SK-N-SH treated with all-trans-retinoic acid at 6 μM for 48 hours (cell line): ENCODE measurements around the gene PCLO.

Source experiments
- ATAC-seq: fragments of 200-7000 bp; cut with Tn5 transposase; 3 replicates; pipeline ENCODE4 v1.9.1; 2020; ENCODE audit warnings: mild to moderate bottlenecking, moderate library complexity
- ARNTL ChIP-seq: fragments of 450-650 bp; formaldehyde crosslinking; IDR thresholded peaks from 2 replicates; pipeline ENCODE4 v1.5.0; 2020; ENCODE audit warnings: low read depth, mild to moderate bottlenecking, moderate library complexity, borderline replicate concordance
- BACH2 ChIP-seq: fragments of 250-450 bp; sonication (Bioruptor Pico); IDR thresholded peaks from 2 replicates; pipeline ENCODE4 v1.9.0; 2021; ENCODE audit warnings: mild to moderate bottlenecking, borderline replicate concordance
- CREB5 ChIP-seq: fragments of 250-450 bp; sonication (Bioruptor Pico); IDR thresholded peaks from 2 replicates; pipeline ENCODE4 v1.5.1; 2020; ENCODE audit warnings: low read depth, mild to moderate bottlenecking, moderate library complexity
- CSDC2 ChIP-seq: fragments of 250-450 bp; sonication (Bioruptor Pico); IDR thresholded peaks from 2 replicates; pipeline ENCODE4 v1.5.0; 2020; ENCODE audit warnings: mild to moderate bottlenecking, moderate library complexity
- CSRNP3 ChIP-seq: fragments of 250-450 bp; sonication (Bioruptor Pico); IDR thresholded peaks from 2 replicates; pipeline ENCODE4 v1.5.1; 2021; ENCODE audit warnings: mild to moderate bottlenecking, moderate library complexity
- ESRRG ChIP-seq: fragments of 250-450 bp; sonication (Bioruptor Pico); IDR thresholded peaks from 2 replicates; pipeline ENCODE4 v1.6.1; 2021; ENCODE audit warnings: mild to moderate bottlenecking
- GLIS3 ChIP-seq: fragments of 250-450 bp; sonication (Bioruptor Pico); IDR thresholded peaks from 2 replicates; pipeline ENCODE4 v1.5.0; 2020; ENCODE audit warnings: mild to moderate bottlenecking, moderate library complexity
- ISL1 ChIP-seq: fragments of 250-450 bp; sonication (Bioruptor Pico); IDR thresholded peaks from 2 replicates; pipeline ENCODE4 v2.1.2; 2022; ENCODE audit warnings: mild to moderate bottlenecking, moderate library complexity
- OSR1 ChIP-seq: fragments of 250-450 bp; sonication (Bioruptor Pico); IDR thresholded peaks from 2 replicates; pipeline ENCODE4 v1.8.0; 2022; ENCODE audit warnings: moderate library complexity, mild to moderate bottlenecking, inconsistent platforms
- PATZ1 ChIP-seq: fragments of 250-450 bp; sonication (Bioruptor Pico); IDR thresholded peaks from 2 replicates; pipeline ENCODE4 v1.8.0; 2020; ENCODE audit warnings: mild to moderate bottlenecking, moderate library complexity, borderline replicate concordance
- POU6F1 ChIP-seq: fragments of 250-450 bp; sonication (Bioruptor Pico); IDR thresholded peaks from 2 replicates; pipeline ENCODE4 v1.8.0; 2021; ENCODE audit warnings: low read depth, mild to moderate bottlenecking, moderate library complexity, borderline replicate concordance
- PPARA ChIP-seq: fragments of 250-450 bp; sonication (Bioruptor Pico); IDR thresholded peaks from 2 replicates; pipeline ENCODE4 v1.5.0; 2020; ENCODE audit warnings: mild to moderate bottlenecking, borderline replicate concordance
- RARB ChIP-seq: fragments of 250-450 bp; sonication (Bioruptor Pico); IDR thresholded peaks from 2 replicates; pipeline ENCODE4 v1.8.0; 2021; ENCODE audit warnings: mild to moderate bottlenecking, moderate library complexity
- SNAI2 ChIP-seq: fragments of 250-450 bp; sonication (Bioruptor Pico); IDR thresholded peaks from 2 replicates; pipeline ENCODE4 v1.5.0; 2020; ENCODE audit warnings: mild to moderate bottlenecking, moderate library complexity
- TCF4 ChIP-seq: fragments of 250-450 bp; sonication (Bioruptor Pico); IDR thresholded peaks from 2 replicates; pipeline ENCODE4 v1.8.0; 2021; ENCODE audit warnings: mild to moderate bottlenecking, moderate library complexity, borderline replicate concordance
- TSHZ2 ChIP-seq: fragments of 250-450 bp; sonication (Bioruptor Pico); IDR thresholded peaks from 2 replicates; pipeline ENCODE4 v1.5.0; 2020; ENCODE audit warnings: mild to moderate bottlenecking, moderate library complexity
- ZC3H10 ChIP-seq: fragments of 250-450 bp; sonication (Bioruptor Pico); IDR thresholded peaks from 2 replicates; pipeline ENCODE4 v1.5.1; 2021; ENCODE audit warnings: mild to moderate bottlenecking, moderate library complexity
- ZFP3 ChIP-seq: fragments of 250-450 bp; sonication (Bioruptor Pico); IDR thresholded peaks from 2 replicates; pipeline ENCODE4 v1.5.0; 2020; ENCODE audit warnings: mild to moderate bottlenecking, moderate library complexity
- ZFP30 ChIP-seq: fragments of 450-650 bp; formaldehyde crosslinking; IDR thresholded peaks from 2 replicates; pipeline ENCODE4 v1.5.0; 2022; ENCODE audit warnings: mild to moderate bottlenecking, moderate library complexity
- ZNF565 ChIP-seq: fragments of 450-650 bp; formaldehyde crosslinking; conservative IDR thresholded peaks from 2 replicates; pipeline ENCODE4 v1.5.0; 2020; ENCODE audit warnings: low read depth, mild to moderate bottlenecking, moderate library complexity
- ZNF70 ChIP-seq: fragments of 450-650 bp; formaldehyde crosslinking; IDR thresholded peaks from 2 replicates; pipeline ENCODE4 v1.5.0; 2020; ENCODE audit warnings: mild to moderate bottlenecking, moderate library complexity

Gene PCLO

GRCh38 chr7:83058667-83059066 is 104.0 kb downstream of the PCLO start (continued):
- no peak for TF ChIP-seq ARNTL (CRISPR knock-in tag)
- TF ChIP-seq ISL1 (CRISPR knock-in tag) = no peak
- no peak for TF ChIP-seq CSDC2 (CRISPR knock-in tag)
- no peak for TF ChIP-seq ZNF565 (CRISPR knock-in tag)

- no peak for ATAC-seq
- no peak for TF ChIP-seq CREB5 (CRISPR knock-in tag)
- no peak for TF ChIP-seq TCF4 (CRISPR knock-in tag)
- no peak for TF ChIP-seq ARNTL (CRISPR knock-in tag)
- no peak for TF ChIP-seq ISL1 (CRISPR knock-in tag)
- TF ChIP-seq OSR1 (CRISPR knock-in tag) = no peak
- TF ChIP-seq ZFP30 (CRISPR knock-in tag) = no peak
- TF ChIP-seq ZNF70 (CRISPR knock-in tag) = no peak
- TF ChIP-seq GLIS3 (CRISPR knock-in tag) = no peak
- no peak for TF ChIP-seq CSDC2 (CRISPR knock-in tag)
- no peak for TF ChIP-seq PATZ1 (CRISPR knock-in tag)
- TF ChIP-seq TSHZ2 (CRISPR knock-in tag) = no peak
- no peak for TF ChIP-seq CSRNP3 (CRISPR knock-in tag)
- no peak for TF ChIP-seq PPARA
- TF ChIP-seq ZFP3 (CRISPR knock-in tag) = no peak
- no peak for TF ChIP-seq ZNF565 (CRISPR knock-in tag)
- no peak for TF ChIP-seq ESRRG
- TF ChIP-seq BACH2 (CRISPR knock-in tag) = no peak
- no peak for TF ChIP-seq SNAI2 (CRISPR knock-in tag)
- no peak for TF ChIP-seq POU6F1 (CRISPR knock-in tag)
- TF ChIP-seq, all 23 proteins: peak for 0
These were observed 107.5 kb downstream of the PCLO start for GRCh38 chr7:83055197-83055596.

- ATAC-seq = no peak
- no peak for TF ChIP-seq RARB (CRISPR knock-in tag)
- no peak for TF ChIP-seq ZFP3 (CRISPR knock-in tag)
- no peak for TF ChIP-seq GLIS3 (CRISPR knock-in tag)
- no peak for TF ChIP-seq CREB5 (CRISPR knock-in tag)
- TF ChIP-seq ZC3H10 (CRISPR knock-in tag) = no peak
- TF ChIP-seq ZNF565 (CRISPR knock-in tag) = no peak
- TF ChIP-seq TSHZ2 (CRISPR knock-in tag) = no peak
- no peak for TF ChIP-seq ZFP30 (CRISPR knock-in tag)
- TF ChIP-seq PATZ1 (CRISPR knock-in tag) = no peak
- TF ChIP-seq TCF4 (CRISPR knock-in tag) = no peak
These were observed 108.2 kb downstream of the PCLO start for GRCh38 chr7:83054472-83054871.
